ENCODE results near the gene SYNE1. TPM values are rescaled to one million over a fixed set of nuclear protein-coding genes. Genes with fewer than 3 reads are reported as not detected.

The SYNE1 gene
- total RNA-seq, 2 experiments from 2014 or later = 133 to 140 TPM

DNA sequence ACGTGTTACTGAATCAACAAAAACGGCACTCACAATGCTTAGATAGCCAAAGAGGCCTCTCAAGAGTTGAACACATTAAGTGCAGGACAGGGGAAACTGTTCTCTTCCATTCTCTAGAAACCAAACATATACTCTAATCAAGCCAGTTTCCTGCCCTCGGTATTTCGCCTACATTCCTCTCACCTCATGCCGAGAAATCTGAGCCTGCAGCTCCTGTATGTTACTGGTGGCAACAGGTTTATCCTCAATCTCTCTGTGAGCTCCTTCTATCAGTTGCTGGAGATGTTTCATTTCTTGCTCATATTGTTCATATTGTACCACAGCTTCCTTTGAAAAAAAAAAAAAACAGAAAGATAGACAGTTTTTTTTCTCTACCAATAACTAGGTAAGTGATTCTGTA, 328.9 kb downstream of the SYNE1 start:
- DNase-seq = no peak
- Mint-ChIP-seq H3K27me3 (peaks cover 2% of the 10 kb centered on the region), H3K27ac (no peak overlapping the region)

DNA sequence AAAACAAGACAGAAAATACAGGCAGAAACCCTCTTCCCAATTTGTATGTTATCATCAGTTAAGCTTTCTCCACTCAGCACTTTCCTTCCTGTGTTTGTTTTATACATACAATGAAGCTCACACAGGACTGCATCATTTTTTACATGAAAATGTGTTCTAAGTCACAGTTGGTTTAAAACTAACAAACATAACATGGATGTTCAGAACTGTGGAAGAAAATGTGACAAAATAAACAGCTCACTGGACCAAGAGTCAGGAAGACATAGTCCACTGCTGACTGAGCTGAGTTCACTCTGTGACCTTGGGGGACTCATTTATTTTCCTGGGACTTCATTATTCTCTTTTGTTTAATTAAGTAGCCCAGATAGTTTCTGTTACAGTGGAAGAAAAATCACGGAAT, 331.5 kb downstream of the SYNE1 start:
- Mint-ChIP-seq H3K4me1 (peaks cover 27% of the 10 kb centered on the region), H3K9me3 (no peaks in the 10 kb centered on the region), H3K36me3 (no peaks in the 10 kb centered on the region), H3K27ac (no peak overlapping the region), H3K27me3 (no peaks in the 10 kb centered on the region), H3K4me3 (no peak overlapping the region)
- ATAC-seq (ENCODE audit: low read depth) = no peak
- no peak for DNase-seq
- POLR2A ChIA-PET = no interaction called here

More for the DNA sequence above, 328.9 kb downstream of the SYNE1 start:
- POLR2A ChIA-PET = no interaction called here
- peaks cover 25% of the 10 kb centered on the region for H3K4me1 Mint-ChIP-seq
- H3K36me3 Mint-ChIP-seq = no peaks in the 10 kb centered on the region
- H3K9me3 Mint-ChIP-seq = no peaks in the 10 kb centered on the region
- H3K4me3 Mint-ChIP-seq = no peak overlapping the region
- ATAC-seq (ENCODE audit: low read depth) = no peak

DNA sequence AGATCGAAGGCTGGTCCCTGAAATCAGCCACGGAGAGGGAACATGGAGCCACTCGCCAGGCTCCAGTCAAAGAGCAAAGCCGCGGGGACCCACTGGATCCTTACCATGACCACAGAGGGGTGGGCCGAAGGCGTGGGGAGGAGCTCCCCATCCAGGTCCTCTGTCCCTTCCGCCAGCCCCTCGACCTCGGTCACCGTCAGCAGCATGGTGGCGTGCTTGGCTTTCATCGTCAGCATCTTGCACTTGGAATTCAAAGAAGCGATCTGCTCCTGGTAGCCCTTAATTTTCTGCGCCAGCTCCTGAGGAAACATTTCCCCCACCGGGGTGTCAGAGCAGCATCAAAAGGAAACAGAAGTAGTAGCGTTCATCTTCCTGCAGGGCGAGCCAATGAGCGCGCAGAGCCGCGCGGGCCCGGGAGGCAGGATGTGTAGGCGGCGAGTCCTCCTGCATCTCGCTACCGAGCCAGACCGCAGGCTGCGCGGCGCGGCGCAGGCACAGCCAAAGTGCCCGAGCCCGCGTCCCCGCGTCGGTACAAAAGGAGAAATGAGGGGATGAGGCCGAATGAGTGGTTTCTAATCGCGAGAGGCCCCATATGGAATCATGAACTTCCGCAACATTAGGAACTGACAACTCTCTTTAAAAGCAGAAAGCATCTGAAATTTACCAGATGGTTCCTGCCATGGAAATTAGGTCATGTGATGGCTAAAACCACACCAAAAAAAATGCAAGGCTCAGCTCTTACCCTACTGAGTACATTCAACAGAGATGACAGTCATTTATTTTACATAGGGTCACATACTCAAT, 335.2 kb downstream of the SYNE1 start:
- ATAC-seq (ENCODE audit: low read depth) = peak; percentile 96
- Mint-ChIP-seq H3K36me3 (peaks cover 2% of the 10 kb centered on the region), H3K4me1 (peaks cover 26% of the 10 kb centered on the region), H3K4me3 (peak overlapping the region; percentile 99), H3K9me3 (no peaks in the 10 kb centered on the region), H3K27me3 (no peaks in the 10 kb centered on the region), H3K27ac (peak overlapping the region; percentile 99)
- peak; percentile 91 for DNase-seq
- POLR2A ChIA-PET = interaction anchor here (0.5 to 2.2 kb wide), 11 partner anchors 8 to 912 kb away, joined by 3 to 13 read pairs (median 3); partner anchors contain the start of gene FBXO5

GRCh38 chr6:152301021-152301764, 336.0 kb downstream of the SYNE1 start:
- POLR2A ChIA-PET = interaction anchor here (0.7 to 2.2 kb wide), 9 partner anchors 9 to 911 kb away, joined by 3 to 13 read pairs (median 3); no protein-coding TSS in a partner anchor
- Mint-ChIP-seq H3K4me1 (peaks cover 26% of the 10 kb centered on the region), H3K4me3 (peak overlapping the region; percentile 99), H3K36me3 (peaks cover 2% of the 10 kb centered on the region), H3K27ac (peak overlapping the region; percentile 99), H3K27me3 (no peaks in the 10 kb centered on the region), H3K9me3 (no peaks in the 10 kb centered on the region)
- DNase-seq (no peak), ATAC-seq (ENCODE audit: low read depth) (peak; percentile 28)

GRCh38 chr6:152300517-152300916, 336.6 kb downstream of the SYNE1 start:
- ATAC-seq (ENCODE audit: low read depth) (no peak), DNase-seq (no peak)
- Mint-ChIP-seq H3K9me3 (no peaks in the 10 kb centered on the region), H3K4me1 (peaks cover 24% of the 10 kb centered on the region), H3K27ac (peak overlapping the region; percentile 99), H3K4me3 (peak overlapping the region; percentile 99), H3K36me3 (peaks cover 5% of the 10 kb centered on the region), H3K27me3 (no peaks in the 10 kb centered on the region)
- POLR2A ChIA-PET = interaction anchor here (0.6 to 2.2 kb wide), 2 partner anchors 10 to 622 kb away, joined by 4 to 13 read pairs; no protein-coding TSS in a partner anchor

DNA sequence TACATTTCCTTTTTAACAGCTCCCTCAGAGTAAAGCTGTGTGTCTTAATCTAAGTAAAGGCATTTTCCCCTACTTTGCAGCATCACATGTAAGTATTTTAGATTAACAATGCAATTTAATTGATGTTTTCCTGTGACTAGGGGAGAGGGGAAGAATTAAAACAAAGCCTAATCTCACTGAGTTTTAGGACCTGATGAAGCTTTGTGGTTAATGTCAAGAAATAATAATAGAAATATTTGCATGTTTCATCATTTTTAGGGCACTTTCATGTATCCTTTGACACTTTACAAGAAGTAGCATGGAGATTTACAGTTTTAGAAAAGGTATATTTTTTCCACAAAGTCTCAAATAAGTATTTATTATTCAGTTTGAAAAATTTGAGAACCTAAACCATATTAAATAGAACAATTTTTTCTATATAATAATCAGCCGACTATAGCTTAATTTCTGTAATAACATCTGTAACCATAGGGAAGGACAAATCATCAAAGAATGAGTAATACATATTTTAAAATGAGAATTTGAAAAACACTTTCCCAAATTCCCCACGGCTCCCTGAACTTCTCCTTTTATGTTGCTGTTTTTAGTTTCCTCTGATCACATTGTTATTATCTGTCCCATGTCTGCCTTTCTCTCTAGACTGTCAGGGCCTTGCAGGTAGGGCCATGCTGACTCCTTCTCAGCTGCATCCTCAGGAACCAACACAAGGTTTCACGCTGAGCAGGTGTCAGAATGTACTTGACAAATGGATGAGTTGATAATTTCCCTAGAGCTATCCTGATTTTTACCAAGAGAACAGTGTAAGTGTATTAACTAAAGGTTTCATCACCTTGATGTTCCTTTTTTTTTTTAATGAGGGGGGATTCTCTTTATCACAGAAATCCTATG, 338.1 kb downstream of the SYNE1 start:
- Mint-ChIP-seq H3K4me3 (no peak overlapping the region), H3K4me1 (peaks cover 24% of the 10 kb centered on the region)
- POLR2A ChIA-PET = no interaction called here

DNA sequence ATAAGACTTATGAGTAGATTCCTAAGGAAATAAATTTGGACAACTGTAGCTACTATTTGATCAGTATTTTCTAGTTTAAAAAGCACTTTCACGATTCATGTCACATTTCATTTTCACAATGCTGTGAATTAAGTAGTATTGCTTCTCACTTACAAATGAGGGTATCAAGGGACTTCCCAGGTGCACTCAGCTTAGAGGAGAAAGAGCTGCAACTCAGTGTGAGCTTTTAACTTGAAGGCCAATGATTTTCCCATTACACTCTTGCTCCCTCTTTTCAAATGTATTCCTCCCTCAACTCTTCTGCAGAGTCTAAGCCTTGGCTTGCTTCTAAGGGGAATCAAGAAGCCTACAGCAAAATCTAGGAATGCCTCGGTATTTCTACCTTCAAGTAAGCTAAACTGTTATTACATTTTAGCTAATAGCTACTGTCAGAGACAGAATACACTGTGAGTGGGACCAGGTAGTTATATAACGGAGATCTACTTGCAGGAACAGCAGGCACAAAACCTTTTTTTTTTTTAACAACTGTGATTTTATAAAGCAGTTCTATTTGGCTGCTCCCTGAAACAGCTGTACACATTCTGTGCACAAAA, 339.0 kb downstream of the SYNE1 start:
- ATAC-seq (ENCODE audit: low read depth) (no peak), DNase-seq (no peak)
- H3K36me3 Mint-ChIP-seq = peaks cover 11% of the 10 kb centered on the region
- no peaks in the 10 kb centered on the region for H3K9me3 Mint-ChIP-seq
- no peak overlapping the region for H3K27ac Mint-ChIP-seq
- H3K4me1 Mint-ChIP-seq = peaks cover 24% of the 10 kb centered on the region
- H3K27me3 Mint-ChIP-seq = no peaks in the 10 kb centered on the region
- POLR2A ChIA-PET = no interaction called here
- no peak overlapping the region for H3K4me3 Mint-ChIP-seq

More for the DNA sequence above, 338.1 kb downstream of the SYNE1 start:
- H3K9me3 Mint-ChIP-seq = no peaks in the 10 kb centered on the region
- H3K27ac Mint-ChIP-seq = peak overlapping the region; percentile 1
- ATAC-seq (ENCODE audit: low read depth) = no peak
- no peak for DNase-seq
- H3K36me3 Mint-ChIP-seq = peaks cover 6% of the 10 kb centered on the region
- no peaks in the 10 kb centered on the region for H3K27me3 Mint-ChIP-seq

GRCh38 chr6:152296648-152297376, 340.4 kb downstream of the SYNE1 start:
- POLR2A ChIA-PET = no interaction called here
- H3K9me3 Mint-ChIP-seq = no peaks in the 10 kb centered on the region
- DNase-seq (no peak), ATAC-seq (ENCODE audit: low read depth) (no peak)
- no peak overlapping the region for H3K27ac Mint-ChIP-seq
- peaks cover 20% of the 10 kb centered on the region for H3K36me3 Mint-ChIP-seq
- peaks cover 21% of the 10 kb centered on the region for H3K4me1 Mint-ChIP-seq
- no peaks in the 10 kb centered on the region for H3K27me3 Mint-ChIP-seq
- no peak overlapping the region for H3K4me3 Mint-ChIP-seq

DNA sequence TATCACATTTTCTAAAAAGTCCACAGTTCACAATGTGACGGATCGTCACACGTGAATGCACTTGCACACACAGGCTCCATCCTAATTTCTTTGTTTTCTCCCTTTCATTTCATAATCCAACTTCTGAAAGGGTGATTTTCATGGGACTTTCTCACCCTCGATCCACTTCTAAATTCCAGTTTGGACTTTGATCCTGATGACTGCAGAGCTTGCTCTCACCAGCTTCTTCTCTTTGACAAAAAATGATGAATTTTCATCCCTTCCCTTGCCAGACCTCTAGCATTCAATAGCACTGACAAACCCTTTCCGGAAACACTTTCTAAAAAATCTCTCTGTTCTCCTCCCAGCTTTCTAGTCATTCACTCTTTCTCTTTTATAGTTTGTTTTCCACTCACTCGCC, 341.2 kb downstream of the SYNE1 start:
- POLR2A ChIA-PET = no interaction called here
- H3K27ac Mint-ChIP-seq = peak overlapping the region; percentile 5

DNA sequence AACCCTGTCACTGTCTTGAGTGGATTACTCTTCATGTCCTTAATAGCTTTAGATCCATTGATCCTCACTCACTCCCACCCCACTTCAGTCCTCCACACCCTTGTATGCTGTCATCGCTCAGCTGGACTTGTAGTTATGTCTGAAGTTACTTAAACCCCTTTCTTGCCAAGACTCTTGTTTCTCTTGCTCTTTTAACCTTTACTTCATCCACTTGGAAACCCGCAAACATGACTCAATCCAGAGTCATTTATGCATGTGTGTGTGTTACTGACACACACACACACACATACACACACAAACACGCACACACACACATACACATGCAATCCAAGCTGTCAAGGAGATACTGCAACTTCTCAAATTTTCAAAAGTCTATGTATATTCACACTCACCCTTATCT, 341.8 kb downstream of the SYNE1 start:
- ATAC-seq (ENCODE audit: low read depth) = no peak
- POLR2A ChIA-PET = no interaction called here

More for the DNA sequence above, 341.2 kb downstream of the SYNE1 start:
- H3K4me1 Mint-ChIP-seq = peaks cover 19% of the 10 kb centered on the region
- no peak for DNase-seq
- peaks cover 22% of the 10 kb centered on the region for H3K36me3 Mint-ChIP-seq
- no peaks in the 10 kb centered on the region for H3K27me3 Mint-ChIP-seq
- no peak overlapping the region for H3K4me3 Mint-ChIP-seq
- ATAC-seq (ENCODE audit: low read depth) = no peak
- H3K9me3 Mint-ChIP-seq = no peaks in the 10 kb centered on the region

GRCh38 chr6:152293404-152293803, 343.8 kb downstream of the SYNE1 start:
- DNase-seq = no peak
- H3K4me3 Mint-ChIP-seq = no peak overlapping the region
- POLR2A ChIA-PET = no interaction called here
- no peaks in the 10 kb centered on the region for H3K27me3 Mint-ChIP-seq
- no peak overlapping the region for H3K27ac Mint-ChIP-seq
- H3K4me1 Mint-ChIP-seq = peaks cover 6% of the 10 kb centered on the region
- no peak for ATAC-seq (ENCODE audit: low read depth)
- H3K36me3 Mint-ChIP-seq = peaks cover 25% of the 10 kb centered on the region
- H3K9me3 Mint-ChIP-seq = no peaks in the 10 kb centered on the region

More for the DNA sequence above, 341.8 kb downstream of the SYNE1 start:
- H3K27ac Mint-ChIP-seq = no peak overlapping the region
- no peak overlapping the region for H3K4me3 Mint-ChIP-seq
- H3K36me3 Mint-ChIP-seq = peaks cover 24% of the 10 kb centered on the region
- peaks cover 13% of the 10 kb centered on the region for H3K4me1 Mint-ChIP-seq
- H3K9me3 Mint-ChIP-seq = no peaks in the 10 kb centered on the region
- no peak for DNase-seq
- no peaks in the 10 kb centered on the region for H3K27me3 Mint-ChIP-seq

DNA sequence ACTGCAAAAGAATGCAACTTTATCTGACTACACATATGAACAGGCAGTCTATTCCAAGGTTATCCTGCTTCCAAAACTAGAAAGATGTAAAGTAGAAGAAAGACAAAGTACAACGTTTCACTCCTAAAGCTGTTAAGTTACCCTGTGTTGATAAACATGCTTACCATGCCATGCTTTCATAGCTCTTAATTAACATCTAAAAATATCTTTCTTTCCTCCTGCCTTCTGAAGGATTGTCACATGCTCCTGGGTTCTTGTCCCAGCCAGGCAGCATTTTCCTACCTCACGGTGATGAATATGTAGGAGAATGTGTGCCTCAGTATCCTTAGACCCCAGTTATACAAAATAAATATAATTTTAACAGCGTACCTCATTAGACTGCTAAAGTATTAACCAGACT, 344.6 kb downstream of the SYNE1 start:
- no peak for ATAC-seq (ENCODE audit: low read depth)
- Mint-ChIP-seq H3K27ac (no peak overlapping the region), H3K36me3 (peaks cover 27% of the 10 kb centered on the region), H3K9me3 (no peaks in the 10 kb centered on the region), H3K4me3 (no peak overlapping the region), H3K27me3 (no peaks in the 10 kb centered on the region), H3K4me1 (peaks cover 3% of the 10 kb centered on the region)
- no peak for DNase-seq
- POLR2A ChIA-PET = no interaction called here

Measured in activated naive CD8-positive, alpha-beta T cell treated with anti-CD3 and anti-CD28 coated beads, Interleukin-2, amount 10 ng/mL, durations not matched to agents 7 days and 5 days (primary cell).